A673 (cell line): ENCODE data around the gene FKBP5. TPM values are rescaled to one million over a fixed set of nuclear protein-coding genes. Genes with fewer than 3 reads are reported as not detected.

Source experiments
- BruUV-seq: library from RNA; stranded (reverse); fragments of 400-500 nt; replicated peaks from 2 replicates; lab custom pipeline; 2021; lab: Mats Ljungman, UMichigan
- CTCF ChIA-PET: fragments of 300-600 bp; sonication (Branson Sonifier 250); formaldehyde crosslinking; loops from one replicate; lab custom pipeline; 2022; ENCODE audit warnings: antibody characterized with exemption; lab: Charles Lee
- POLR2A ChIA-PET: fragments of 300-600 bp; sonication (Branson Sonifier 250); formaldehyde crosslinking; loops from one replicate; lab custom pipeline; 2022; ENCODE audit warnings: antibody characterized with exemption; ENCODE audit not compliant: low non-redundant PET; lab: Charles Lee
- DNase-seq: peaks from one replicate; pipeline ENCODE4 v3.0.0-alpha.2; 2015; ENCODE audit warnings: low spot score
- H3K27ac ChIP-seq: fragments of 200-600 bp; sonication (generic); 2 replicates; pipeline ENCODE4 v1.5.1; 2016; ENCODE audit warnings: mixed run types, low read depth, mild to moderate bottlenecking, mixed read lengths, antibody characterized with exemption, low read length; ENCODE audit not compliant: poor library complexity, severe bottlenecking
- H3K27me3 ChIP-seq: fragments of 200-600 bp; sonication (generic); replicated peaks from 2 replicates; pipeline ENCODE4 v1.6.1; 2017; ENCODE audit warnings: mixed run types, low read depth, mild to moderate bottlenecking, mixed read lengths, antibody characterized with exemption, low read length; ENCODE audit not compliant: insufficient read depth, poor library complexity
- H3K36me3 ChIP-seq: fragments of 200-600 bp; sonication (generic); 2 replicates; pipeline ENCODE4 v1.6.1; 2016; ENCODE audit warnings: mixed run types, mild to moderate bottlenecking, mixed read lengths, antibody characterized with exemption, low read length; ENCODE audit not compliant: insufficient read depth, poor library complexity, severe bottlenecking
- H3K4me1 ChIP-seq: fragments of 200-600 bp; sonication (generic); 2 replicates; pipeline ENCODE4 v1.6.1; 2017; ENCODE audit warnings: mixed run types, mild to moderate bottlenecking, mixed read lengths, antibody characterized with exemption, low read length; ENCODE audit not compliant: insufficient read depth, poor library complexity, severe bottlenecking
- H3K4me3 ChIP-seq: fragments of 200-600 bp; sonication (generic); 2 replicates; pipeline ENCODE4 v1.5.1; 2016; ENCODE audit warnings: low read depth, mixed run types, mild to moderate bottlenecking, mixed read lengths, low read length; ENCODE audit not compliant: poor library complexity, severe bottlenecking
- H3K9me3 ChIP-seq: fragments of 200-600 bp; sonication (generic); 2 replicates; pipeline ENCODE4 v1.6.1; 2016; ENCODE audit warnings: mixed run types, low read depth, mild to moderate bottlenecking, mixed read lengths, antibody characterized with exemption, low read length; ENCODE audit not compliant: poor library complexity, severe bottlenecking
- EZH2 ChIP-seq: fragments of 200-600 bp; sonication (generic); IDR thresholded peaks from 2 replicates; pipeline ENCODE4 v1.6.1; 2017; ENCODE audit warnings: borderline replicate concordance, low read depth, mild to moderate bottlenecking, mixed read lengths, antibody characterized with exemption, low read length; ENCODE audit not compliant: poor library complexity, severe bottlenecking
- intact Hi-C: fragments of 100-400 bp; cut with micrococcal nuclease; formaldehyde crosslinking; loops from one replicate; pipeline ENCODE4 v1.10.0; 2022; ENCODE audit not compliant: unreplicated experiment
- total RNA-seq: library from RNA; stranded (reverse); gene quantifications from 2 replicates; pipeline ENCODE4 v1.2.3, GENCODE V29; 2021
- TF ChIP-seq, protein P1 (sequence below): fragments of 300-800, 200-600 bp; sonication (generic); conservative IDR thresholded peaks from 2 replicates; pipeline ENCODE4 v1.5.1; 2017; ENCODE audit warnings: low read depth, mild to moderate bottlenecking, antibody characterized with exemption, low read length, moderate library complexity, mixed read lengths

FKBP5 gene
- total RNA-seq, 1 experiment from 2014 or later = 20.4 TPM

- CTCF ChIA-PET = no interaction called here
- Histone ChIP-seq H3K4me1 (peaks cover 34% of the 10 kb centered on the region), H3K27ac (no peak overlapping the region), H3K4me3 (no peak overlapping the region), H3K36me3 (no peaks in the 10 kb centered on the region), H3K27me3 (no peaks in the 10 kb centered on the region), H3K9me3 (no peaks in the 10 kb centered on the region)
- POLR2A ChIA-PET = no interaction called here
- BruUV-seq = no TSS peak
- no peak for DNase-seq
- TF ChIP-seq, protein P1, sequence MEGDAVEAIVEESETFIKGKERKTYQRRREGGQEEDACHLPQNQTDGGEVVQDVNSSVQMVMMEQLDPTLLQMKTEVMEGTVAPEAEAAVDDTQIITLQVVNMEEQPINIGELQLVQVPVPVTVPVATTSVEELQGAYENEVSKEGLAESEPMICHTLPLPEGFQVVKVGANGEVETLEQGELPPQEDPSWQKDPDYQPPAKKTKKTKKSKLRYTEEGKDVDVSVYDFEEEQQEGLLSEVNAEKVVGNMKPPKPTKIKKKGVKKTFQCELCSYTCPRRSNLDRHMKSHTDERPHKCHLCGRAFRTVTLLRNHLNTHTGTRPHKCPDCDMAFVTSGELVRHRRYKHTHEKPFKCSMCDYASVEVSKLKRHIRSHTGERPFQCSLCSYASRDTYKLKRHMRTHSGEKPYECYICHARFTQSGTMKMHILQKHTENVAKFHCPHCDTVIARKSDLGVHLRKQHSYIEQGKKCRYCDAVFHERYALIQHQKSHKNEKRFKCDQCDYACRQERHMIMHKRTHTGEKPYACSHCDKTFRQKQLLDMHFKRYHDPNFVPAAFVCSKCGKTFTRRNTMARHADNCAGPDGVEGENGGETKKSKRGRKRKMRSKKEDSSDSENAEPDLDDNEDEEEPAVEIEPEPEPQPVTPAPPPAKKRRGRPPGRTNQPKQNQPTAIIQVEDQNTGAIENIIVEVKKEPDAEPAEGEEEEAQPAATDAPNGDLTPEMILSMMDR = no peak
- no peak for TF ChIP-seq EZH2
- intact Hi-C loops = no loop called here
These were observed 36.5 kb upstream of the FKBP5 start for GRCh38 chr6:35725081-35725708.

DNA sequence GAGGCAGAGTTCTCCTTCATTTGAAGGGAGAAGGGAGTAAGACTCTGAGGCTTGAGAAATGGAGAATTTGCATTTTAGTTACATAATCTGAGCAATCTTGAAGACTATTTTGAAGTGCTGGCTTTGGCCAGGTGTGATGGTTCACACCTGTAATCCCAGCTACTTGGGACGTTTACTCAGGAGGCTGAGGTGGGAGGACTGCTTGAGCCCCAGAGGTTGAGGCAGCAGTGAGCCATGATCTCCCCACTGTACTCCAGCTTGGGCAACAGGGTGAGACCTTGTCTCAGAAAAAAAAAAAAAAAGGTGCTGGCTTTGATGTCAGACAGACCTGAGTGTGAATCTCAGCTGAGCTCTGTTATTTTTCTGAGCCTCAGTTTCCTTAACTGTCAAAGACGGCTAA is 35.8 kb upstream of the FKBP5 start:
- POLR2A ChIA-PET = no interaction called here
- H3K27ac ChIP-seq = no peak overlapping the region
- no peak for DNase-seq
- CTCF ChIA-PET = no interaction called here
- no peaks in the 10 kb centered on the region for H3K9me3 ChIP-seq
- no peak for TF ChIP-seq EZH2
- no peaks in the 10 kb centered on the region for H3K36me3 ChIP-seq
- H3K4me1 ChIP-seq = peaks cover 41% of the 10 kb centered on the region
- no TSS peak for BruUV-seq
- H3K27me3 ChIP-seq = no peaks in the 10 kb centered on the region
- no peak overlapping the region for H3K4me3 ChIP-seq
- intact Hi-C loops = no loop called here

- no TSS peak for BruUV-seq
- no peaks in the 10 kb centered on the region for H3K36me3 ChIP-seq
- no peaks in the 10 kb centered on the region for H3K27me3 ChIP-seq
- no peak overlapping the region for H3K4me3 ChIP-seq
- peaks cover 43% of the 10 kb centered on the region for H3K4me1 ChIP-seq
- CTCF ChIA-PET = no interaction called here
- POLR2A ChIA-PET = no interaction called here
- intact Hi-C loops = no loop called here
- TF ChIP-seq, protein P1 = no peak
- no peak for TF ChIP-seq EZH2
- no peak overlapping the region for H3K27ac ChIP-seq
- no peak for DNase-seq
- no peaks in the 10 kb centered on the region for H3K9me3 ChIP-seq
These were observed 35.3 kb upstream of the FKBP5 start for GRCh38 chr6:35724059-35724458.

- H3K27ac ChIP-seq = no peak overlapping the region
- no TSS peak for BruUV-seq
These were observed 34.9 kb upstream of the FKBP5 start for GRCh38 chr6:35723587-35723986.

More at GRCh38 chr6:35723587-35723986, 34.9 kb upstream of the FKBP5 start:
- Histone ChIP-seq H3K9me3 (no peaks in the 10 kb centered on the region), H3K4me3 (no peak overlapping the region), H3K36me3 (no peaks in the 10 kb centered on the region), H3K4me1 (peaks cover 43% of the 10 kb centered on the region), H3K27me3 (no peaks in the 10 kb centered on the region)
- no peak for DNase-seq
- ChIA-PET CTCF (no interaction called here), POLR2A (no interaction called here)
- intact Hi-C loops = no loop called here
- TF ChIP-seq, protein P1 = no peak
- no peak for TF ChIP-seq EZH2
